GM12878 (cell line): Measurements from ENCODE around the gene ARL15. TPM values are rescaled to one million over a fixed set of nuclear protein-coding genes. Genes with fewer than 3 reads are reported as not detected.

Experiments
- ATAC-seq: fragments of 200-7000 bp; cut with Tn5 transposase; 3 replicates; pipeline ENCODE4 v1.9.1; 2020; ENCODE audit warnings: mild to moderate bottlenecking, moderate library complexity
- BruUV-seq: library from RNA; stranded (reverse); fragments of 400-500 nt; replicated peaks from 2 replicates; lab custom pipeline; 2021; lab: Mats Ljungman, UMichigan
- CTCF ChIA-PET: fragments of 300-600 bp; sonication (Branson Sonifier 250); formaldehyde crosslinking; extraction: SDS; loops from one replicate; lab custom pipeline; 2021; ENCODE audit warnings: inconsistent platforms; lab: Yijun Ruan, JAX
- POLR2A ChIA-PET: fragments of 350-600 bp; formaldehyde crosslinking; extraction: SDS; loops from one replicate; lab custom pipeline; 2021; ENCODE audit warnings: inconsistent platforms; lab: Charles Lee
- RAD21 ChIA-PET: fragments of 300-600 bp; sonication (Branson Sonifier 250); formaldehyde crosslinking; loops from one replicate; lab custom pipeline; 2023; ENCODE audit warnings: antibody characterized with exemption; ENCODE audit not compliant: unreplicated experiment; lab: Charles Lee
- SMC1A ChIA-PET: fragments of 300-600 bp; sonication (Branson Sonifier 250); formaldehyde crosslinking; loops from one replicate; lab custom pipeline; 2023; ENCODE audit not compliant: unreplicated experiment, uncharacterized antibody; lab: Charles Lee
- DNase-seq: peaks from one replicate; pipeline ENCODE4 v3.0.0-alpha.2; 2011; ENCODE audit warnings: low read depth, low spot score
- FAIRE-seq: peaks from 3 replicates; lab custom pipeline; 2011; peaks lifted over from hg19 to GRCh38; lab: Jason Lieb, UNC
- H2AFZ ChIP-seq: 2 replicates; pipeline ENCODE4 v1.6.0; 2011; ENCODE audit warnings: low read depth, low read length, control low read depth; ENCODE audit not compliant: control insufficient read depth
- H3K27ac ChIP-seq: 2 replicates; pipeline ENCODE4 v1.5.1; 2011; ENCODE audit warnings: control low read depth; ENCODE audit not compliant: control insufficient read depth, insufficient read depth
- H3K27me3 ChIP-seq, 2 experiments: replicated peaks in 1 of 2; 2 replicates each; pipeline versions ENCODE4 v1.6.0 to v1.6.1; 2011; ENCODE audit warnings: low read length in 1 of 2; ENCODE audit not compliant: control insufficient read depth in 2 of 2, insufficient read depth in 2 of 2
- H3K36me3 ChIP-seq, 2 experiments: 2 replicates each; pipeline ENCODE4 v1.5.1; 2011; ENCODE audit warnings: low read length in 1 of 2; ENCODE audit not compliant: control insufficient read depth in 2 of 2, insufficient read depth in 2 of 2
- H3K4me1 ChIP-seq: 2 replicates; pipeline ENCODE4 v1.6.1; 2011; ENCODE audit warnings: mild to moderate bottlenecking, low read length, moderate library complexity, mixed read lengths; ENCODE audit not compliant: control insufficient read depth, insufficient read depth
- H3K4me2 ChIP-seq: 2 replicates; pipeline ENCODE4 v1.6.0; 2011; ENCODE audit warnings: control low read depth; ENCODE audit not compliant: control insufficient read depth, insufficient read depth
- H3K4me3 ChIP-seq: fragments of 200-600 bp; sonication (generic); 2 replicates; pipeline ENCODE4 v1.5.1; 2016
- H3K79me2 ChIP-seq: 2 replicates; pipeline ENCODE4 v1.6.0; 2011; ENCODE audit warnings: low read length; ENCODE audit not compliant: control insufficient read depth, insufficient read depth
- H3K9ac ChIP-seq: 2 replicates; pipeline ENCODE4 v1.8.0; 2011; ENCODE audit warnings: low read length, control low read depth, mixed read lengths; ENCODE audit not compliant: control insufficient read depth, insufficient read depth
- H3K9me3 ChIP-seq: replicated peaks from 3 replicates; pipeline ENCODE4 v1.5.1; 2011; ENCODE audit warnings: mild to moderate bottlenecking, low read length; ENCODE audit not compliant: control insufficient read depth, insufficient read depth
- H4K20me1 ChIP-seq: 2 replicates; pipeline ENCODE4 v1.6.0; 2011; ENCODE audit not compliant: control insufficient read depth, insufficient read depth
- ASH2L ChIP-seq: fragments of 300-600, 200-600 bp; sonication (generic); IDR thresholded peaks from 2 replicates; pipeline ENCODE4 v1.6.1; 2017; ENCODE audit warnings: low read depth, mild to moderate bottlenecking, borderline replicate concordance
- CTCF ChIP-seq, 3 experiments: IDR thresholded peaks in 2 of 3; conservative IDR thresholded peaks in 1 of 3; 2 replicates each; pipeline ENCODE4 v1.5.1; 2011; ENCODE audit warnings: low read depth in 3 of 3, low read length in 3 of 3, mild to moderate bottlenecking in 3 of 3, control low read depth in 2 of 3, moderate library complexity in 2 of 3, inconsistent platforms in 1 of 3, mixed read lengths in 1 of 3; ENCODE audit not compliant: control insufficient read depth in 2 of 3, insufficient read depth in 1 of 3; ENCODE audit errors: extremely low read depth in 1 of 3
- E4F1 ChIP-seq: fragments of 450-650 bp; IDR thresholded peaks from 2 replicates; pipeline ENCODE4 v1.6.1; 2018; ENCODE audit warnings: borderline replicate concordance, mild to moderate bottlenecking; ENCODE audit not compliant: partially characterized antibody
- HDAC2 ChIP-seq: fragments of 200-600 bp; sonication (generic); IDR thresholded peaks from 2 replicates; pipeline ENCODE4 v1.6.1; 2017
- IKZF1 ChIP-seq: fragments of 450-650 bp; conservative IDR thresholded peaks from 2 replicates; pipeline ENCODE4 v1.6.1; 2017; ENCODE audit warnings: antibody characterized with exemption, mild to moderate bottlenecking
- KDM1A ChIP-seq: fragments of 200-600 bp; sonication (generic); IDR thresholded peaks from 2 replicates; pipeline ENCODE4 v1.6.1; 2016; ENCODE audit warnings: borderline replicate concordance
- MXI1 ChIP-seq: fragments of 150-350 bp; IDR thresholded peaks from 2 replicates; pipeline ENCODE4 v1.6.1; 2011; ENCODE audit warnings: low read depth, mild to moderate bottlenecking, inconsistent platforms, low read length, improper control_type of control experiment
- NKRF ChIP-seq: fragments of 450-650 bp; conservative IDR thresholded peaks from 2 replicates; pipeline ENCODE4 v1.6.1; 2017; ENCODE audit warnings: mild to moderate bottlenecking, moderate library complexity
- YY1 ChIP-seq: IDR thresholded peaks from 2 replicates; pipeline ENCODE4 v1.6.1; 2011; ENCODE audit warnings: low read depth, mild to moderate bottlenecking, low read length
- WGBS: methylation state at CpG from one replicate; pipeline ENCODE4 v1.1.6; 2016; ENCODE audit warnings: low lambda C conversion rate; ENCODE audit not compliant: insufficient replicate concordance, insufficient coverage; ENCODE audit errors: missing lambda C conversion rate; 5-methylcytosine and 5-hydroxymethylcytosine counted together
- in situ Hi-C: fragments of 300-500 bp; cut with MboI; formaldehyde crosslinking; loops from 9 replicates; pipeline ENCODE4 v1.14.3; 2018; ENCODE audit warnings: mixed read lengths
- intact Hi-C: fragments of 100-400 bp; cut with micrococcal nuclease; formaldehyde crosslinking; loops from one replicate; pipeline ENCODE4 v1.14.2; 2022; ENCODE audit not compliant: unreplicated experiment
- polyA plus RNA-seq, 11 experiments: library from polyadenylated mRNA; depleted of rRNA in 4 of 11; unstranded in 6 of 11; stranded (reverse) in 5 of 11; fragments of >200 nt; fragmentation: Nextera tagmentation in 4 of 11; fragmentation: Illumina TruSeq in 1 of 11; extraction: Ambion mirVana in 4 of 11; extraction: Trizol in 1 of 11; gene quantifications; 1 replicate in 1 of 11; 2 replicates in 10 of 11; pipeline versions ENCODE4 v1.2.1 to v1.2.3, GENCODE V29; 2011 to 2016; ENCODE audit warnings: inconsistent platforms in 2 of 11, missing spikeins in 2 of 11, low read depth in 1 of 11
- total RNA-seq, 4 experiments: library from RNA; depleted of rRNA in 3 of 4; stranded (reverse); fragments of >200 nt in 3 of 4; fragmentation: Illumina TruSeq in 1 of 4; extraction: Trizol in 1 of 4; gene quantifications; 2 replicates each; pipeline versions ENCODE4 v1.2.1 to v1.2.3, GENCODE V29; 2013 to 2021

The ARL15 gene
- total and polyA plus RNA-seq, 10 of the 15 experiments (the other 5 are each of a cell fraction or from before 2014, with no cell fraction given) = 3.6 to 11.0 (median 7.7) TPM

- TF ChIP-seq CTCF (IDR thresholded peaks at IDR 0.05 in 2 of 3, conservative IDR thresholded peaks at IDR 0.05 in 1 of 3; ENCODE audit: control insufficient read depth in 2 of 3, extremely low read depth in 1 of 3, insufficient read depth in 1 of 3, low read depth in 3 of 3, low read length in 3 of 3) (no peak), KDM1A (no peak), YY1 (no peak), HDAC2 (no peak)
Observed at GRCh38 chr5:53879708-53880323, 430.6 kb downstream of the ARL15 start (continued).

GRCh38 chr5:53878015-53878414 is 432.4 kb downstream of the ARL15 start:
- H3K79me2 ChIP-seq = no peaks in the 10 kb centered on the region
- H3K9ac ChIP-seq = no peak overlapping the region
- 24% methylated on average over 2 of the region's 2 CpGs for WGBS
- ChIA-PET CTCF (interaction anchor here (0.6 to 1.3 kb wide), 4 partner anchors 9 to 352 kb away, joined by 3 read pairs; no protein-coding TSS in a partner anchor), RAD21 (no interaction called here), SMC1A (interaction anchor here (0.6 kb wide), 2 partner anchors 122 to 139 kb away, joined by 3 read pairs; no protein-coding TSS in a partner anchor), POLR2A (no interaction called here)
- DNase-seq (no peak), FAIRE-seq (no peak), ATAC-seq (no peak)
- no peaks in the 10 kb centered on the region for H3K36me3 ChIP-seq
- in situ Hi-C loops (no loop called here), intact Hi-C loops (loop anchor here (10.0 kb wide), 1 partner anchor 337 kb away; no protein-coding TSS in a partner anchor)
- no peaks in the 10 kb centered on the region for H4K20me1 ChIP-seq
- no peak overlapping the region for H3K4me2 ChIP-seq
- no peak overlapping the region for H2AFZ ChIP-seq
- no peaks in the 10 kb centered on the region for H3K27me3 ChIP-seq
- no TSS peak for BruUV-seq
- no peaks in the 10 kb centered on the region for H3K4me1 ChIP-seq
- no peaks in the 10 kb centered on the region for H3K9me3 ChIP-seq
- TF ChIP-seq NKRF (no peak), E4F1 (no peak), ASH2L (no peak), IKZF1 (no peak), MXI1 (no peak)
- H3K4me3 ChIP-seq = no peak overlapping the region
- no peak overlapping the region for H3K27ac ChIP-seq
